ENCODE data around the gene RBM4. TPM values are rescaled to one million over a fixed set of nuclear protein-coding genes. Genes with fewer than 3 reads are reported as not detected.

RBM4 gene
- polyA plus RNA-seq, 3 donors: 112 to 153 (median 153) TPM

DNA sequence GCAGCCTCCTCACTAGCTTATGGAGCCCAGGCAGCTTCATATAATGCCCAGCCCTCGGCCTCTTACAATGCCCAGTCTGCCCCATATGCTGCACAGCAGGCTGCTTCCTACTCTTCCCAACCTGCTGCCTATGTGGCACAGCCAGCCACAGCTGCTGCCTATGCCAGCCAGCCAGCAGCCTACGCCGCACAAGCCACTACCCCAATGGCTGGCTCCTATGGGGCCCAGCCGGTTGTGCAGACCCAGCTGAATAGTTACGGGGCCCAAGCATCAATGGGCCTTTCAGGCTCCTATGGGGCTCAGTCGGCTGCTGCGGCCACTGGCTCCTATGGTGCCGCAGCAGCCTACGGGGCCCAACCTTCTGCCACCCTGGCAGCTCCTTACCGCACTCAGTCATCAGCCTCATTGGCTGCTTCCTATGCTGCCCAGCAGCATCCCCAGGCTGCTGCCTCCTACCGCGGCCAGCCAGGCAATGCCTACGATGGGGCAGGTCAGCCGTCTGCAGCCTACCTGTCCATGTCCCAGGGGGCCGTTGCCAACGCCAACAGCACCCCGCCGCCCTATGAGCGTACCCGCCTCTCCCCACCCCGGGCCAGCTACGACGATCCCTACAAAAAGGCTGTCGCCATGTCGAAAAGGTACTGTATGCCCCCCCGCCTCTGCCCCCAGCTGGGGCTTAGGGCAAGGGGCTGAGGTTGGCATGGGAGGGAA lies 13.3 kb upstream of the RBM4 start:
- no peaks in the 10 kb centered on the region for H3K27me3 ChIP-seq (ENCODE audit: control insufficient read depth in 2 of 2, insufficient read depth in 2 of 2, low read length in 2 of 2)
- peaks cover 100% of the 10 kb centered on the region for H3K79me2 ChIP-seq (ENCODE audit: insufficient read depth, low read length)
- WGBS (ENCODE audit: insufficient coverage): over 99% methylated on average over 21 of the region's 26 CpGs
- H3K4me1 Mint-ChIP-seq: peaks cover 9% of the 10 kb centered on the region
- no peak overlapping the region for H2AFZ ChIP-seq (ENCODE audit: insufficient read depth, low read depth, low read length, poor library complexity, severe bottlenecking)
- no peaks in the 10 kb centered on the region for H3K9me3 Mint-ChIP-seq
- H3K9me3 ChIP-seq (replicated peaks in 1 of 2; ENCODE audit: control insufficient read depth in 1 of 2, insufficient read depth in 1 of 2, low read length in 2 of 2): no peaks in the 10 kb centered on the region
- H3K4me2 ChIP-seq (replicated peaks; ENCODE audit: extremely low read depth, low read length, poor library complexity, severe bottlenecking): no peak overlapping the region
- peaks cover 0 to 2% (median 0%) of the 10 kb centered on the region in 3 donors for H3K27me3 Mint-ChIP-seq (ENCODE audit: low read depth in 3 of 3)
- DNase-seq: no peak
- H3K27ac Mint-ChIP-seq: peak overlapping the region in 2 of 7 donors; percentile 20 to 56
- TF ChIP-seq, protein P1, sequence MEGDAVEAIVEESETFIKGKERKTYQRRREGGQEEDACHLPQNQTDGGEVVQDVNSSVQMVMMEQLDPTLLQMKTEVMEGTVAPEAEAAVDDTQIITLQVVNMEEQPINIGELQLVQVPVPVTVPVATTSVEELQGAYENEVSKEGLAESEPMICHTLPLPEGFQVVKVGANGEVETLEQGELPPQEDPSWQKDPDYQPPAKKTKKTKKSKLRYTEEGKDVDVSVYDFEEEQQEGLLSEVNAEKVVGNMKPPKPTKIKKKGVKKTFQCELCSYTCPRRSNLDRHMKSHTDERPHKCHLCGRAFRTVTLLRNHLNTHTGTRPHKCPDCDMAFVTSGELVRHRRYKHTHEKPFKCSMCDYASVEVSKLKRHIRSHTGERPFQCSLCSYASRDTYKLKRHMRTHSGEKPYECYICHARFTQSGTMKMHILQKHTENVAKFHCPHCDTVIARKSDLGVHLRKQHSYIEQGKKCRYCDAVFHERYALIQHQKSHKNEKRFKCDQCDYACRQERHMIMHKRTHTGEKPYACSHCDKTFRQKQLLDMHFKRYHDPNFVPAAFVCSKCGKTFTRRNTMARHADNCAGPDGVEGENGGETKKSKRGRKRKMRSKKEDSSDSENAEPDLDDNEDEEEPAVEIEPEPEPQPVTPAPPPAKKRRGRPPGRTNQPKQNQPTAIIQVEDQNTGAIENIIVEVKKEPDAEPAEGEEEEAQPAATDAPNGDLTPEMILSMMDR (IDR thresholded peaks at IDR 0.05): no peak
- no peaks in the 10 kb centered on the region for H3K4me1 ChIP-seq (ENCODE audit: control insufficient read depth in 1 of 2, insufficient read depth in 2 of 2, low read length in 2 of 2)
- no peak overlapping the region for H3K27ac ChIP-seq (ENCODE audit: low read depth in 1 of 2, low read length in 2 of 2)
- H3K36me3 ChIP-seq (replicated peaks in 1 of 2; ENCODE audit: control insufficient read depth in 1 of 2, insufficient read depth in 2 of 2, low read length in 2 of 2): peaks cover 76 to 92% of the 10 kb centered on the region in 2 donors
- peaks cover 66 to 92% of the 10 kb centered on the region in 2 donors for H3K36me3 Mint-ChIP-seq
- H3K4me3 Mint-ChIP-seq: no peak overlapping the region
- H4K20me1 ChIP-seq (ENCODE audit: insufficient read depth, low read length): peaks cover 100% of the 10 kb centered on the region
- intact Hi-C loops (cut with micrococcal nuclease): no loop called here
- no peak overlapping the region for H3K9ac ChIP-seq (ENCODE audit: insufficient read depth, low read length, poor library complexity, severe bottlenecking)
- no peak overlapping the region for H3K4me3 ChIP-seq (replicated peaks in 1 of 3; ENCODE audit: low read depth in 2 of 3, low read length in 3 of 3)

DNA sequence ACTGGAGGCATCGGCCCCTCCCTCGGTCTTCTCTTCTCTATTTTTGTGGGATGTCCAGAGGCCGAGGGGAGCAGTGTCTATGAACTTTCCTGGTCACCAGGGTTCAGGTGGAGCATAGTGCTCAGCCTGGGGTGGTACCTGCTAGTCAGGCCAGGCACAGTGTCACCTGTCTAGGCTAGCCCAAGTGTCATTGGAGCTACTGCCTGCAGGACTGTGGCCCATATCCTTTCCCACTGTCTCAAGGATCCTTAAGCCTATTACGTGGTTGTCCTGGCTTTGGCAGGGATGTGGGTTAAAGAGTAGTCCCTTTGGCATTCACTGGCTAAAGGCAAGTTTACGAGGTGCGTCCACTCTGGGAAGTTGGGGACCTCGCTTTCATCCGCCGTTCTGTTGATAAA lies 12.8 kb upstream of the RBM4 start:
- Mint-ChIP-seq H3K27me3 (ENCODE audit: low read depth in 3 of 3) (peaks cover 0 to 2% (median 0%) of the 10 kb centered on the region in 3 donors), H3K9me3 (no peaks in the 10 kb centered on the region), H3K36me3 (peaks cover 68 to 91% of the 10 kb centered on the region in 2 donors), H3K4me3 (no peak overlapping the region), H3K4me1 (peaks cover 7% of the 10 kb centered on the region), H3K27ac (peak overlapping the region in 2 of 7 donors; percentile 20 to 42)
- Histone ChIP-seq H3K4me1 (ENCODE audit: control insufficient read depth in 1 of 2, insufficient read depth in 2 of 2, low read length in 2 of 2) (no peaks in the 10 kb centered on the region), H4K20me1 (ENCODE audit: insufficient read depth, low read length) (peaks cover 100% of the 10 kb centered on the region), H3K4me3 (replicated peaks in 1 of 3; ENCODE audit: low read depth in 2 of 3, low read length in 3 of 3) (no peak overlapping the region), H3K9ac (ENCODE audit: insufficient read depth, low read length, poor library complexity, severe bottlenecking) (no peak overlapping the region), H3K79me2 (ENCODE audit: insufficient read depth, low read length) (peaks cover 100% of the 10 kb centered on the region), H2AFZ (ENCODE audit: insufficient read depth, low read depth, low read length, poor library complexity, severe bottlenecking) (no peak overlapping the region), H3K36me3 (replicated peaks in 1 of 2; ENCODE audit: control insufficient read depth in 1 of 2, insufficient read depth in 2 of 2, low read length in 2 of 2) (peaks cover 81 to 97% of the 10 kb centered on the region in 2 donors), H3K4me2 (replicated peaks; ENCODE audit: extremely low read depth, low read length, poor library complexity, severe bottlenecking) (no peak overlapping the region), H3K27me3 (ENCODE audit: control insufficient read depth in 2 of 2, insufficient read depth in 2 of 2, low read length in 2 of 2) (no peaks in the 10 kb centered on the region), H3K27ac (ENCODE audit: low read depth in 1 of 2, low read length in 2 of 2) (no peak overlapping the region), H3K9me3 (replicated peaks in 1 of 2; ENCODE audit: control insufficient read depth in 1 of 2, insufficient read depth in 1 of 2, low read length in 2 of 2) (no peaks in the 10 kb centered on the region)
- TF ChIP-seq, protein P1 (IDR thresholded peaks at IDR 0.05): no peak
- 91% methylated on average over 7 of the region's 9 CpGs for WGBS (ENCODE audit: insufficient coverage)
- intact Hi-C loops (cut with micrococcal nuclease): no loop called here
- DNase-seq: no peak

All from CD14-positive monocyte (primary cell).